Ovary (tissue), 9 donors: ENCODE results near the gene PFDN1. TPM values are rescaled to one million over a fixed set of nuclear protein-coding genes. Genes with fewer than 3 reads are reported as not detected.

Source experiments
- DNase-seq, 5 donors: peaks; one replicate each; pipeline ENCODE4 v3.0.0-alpha.2; 2019 to 2020
- H3K27ac ChIP-seq, 2 donors: fragments of 200-600 bp; one replicate each; pipeline versions ENCODE4 v1.5.1 to v1.8.0; 2019 to 2022
- H3K27me3 ChIP-seq: fragments of 200-600 bp; one replicate; pipeline ENCODE4 v1.8.0; 2022
- H3K36me3 ChIP-seq: fragments of 200-600 bp; sonication (generic); one replicate; pipeline ENCODE4 v1.5.1; 2019
- H3K4me1 ChIP-seq: one replicate; pipeline ENCODE4 v1.8.1; 2013; ENCODE audit warnings: mild to moderate bottlenecking, moderate library complexity; ENCODE audit not compliant: insufficient read depth
- H3K4me3 ChIP-seq: fragments of 200-600 bp; sonication (generic); one replicate; pipeline ENCODE4 v1.5.1; 2017
- H3K9me3 ChIP-seq, 2 donors: fragments of 200-600 bp in 1 of 2; sonication (generic) in 1 of 2; one replicate each; pipeline versions ENCODE4 v1.5.1 to v1.8.1; 2013 to 2019; ENCODE audit warnings: mild to moderate bottlenecking in 1 of 2, moderate library complexity in 1 of 2
- EP300 ChIP-seq: sonication (generic); formaldehyde crosslinking; IDR thresholded peaks from one replicate; pipeline ENCODE4 v1.6.1; 2017; ENCODE audit warnings: antibody characterized with exemption
- POLR2A ChIP-seq: fragments of 450-650 bp; IDR thresholded peaks from one replicate; pipeline ENCODE4 v1.6.1; 2017; ENCODE audit warnings: antibody characterized with exemption, mild to moderate bottlenecking, moderate library complexity
- WGBS, 3 donors: extraction: QIAGEN DNeasy Blood & Tissue Kit in 1 of 3; methylation state at CpG; one replicate each; pipeline versions ENCODE4 v1.1.5 to v1.1.7; 2013 to 2017; 5-methylcytosine and 5-hydroxymethylcytosine counted together
- intact Hi-C, 4 donors: fragments of 100-400 bp; cut with DNase I; formaldehyde crosslinking; loops; one replicate each; pipeline versions ENCODE4 v1.11.0 to v1.15.1; 2022 to 2023
- polyA plus RNA-seq, 2 donors: library from polyadenylated mRNA; stranded (reverse); fragments of 200-250 nt in 1 of 2; fragments of 350-450 nt in 1 of 2; fragmentation: Illumina TruSeq in 1 of 2; extraction: RNeasy Lipid Tissue Mini Kit (QIAGEN cat#74804) in 1 of 2; gene quantifications; one replicate each; pipeline ENCODE4 v1.2.3, GENCODE V29; 2013 to 2014
- total RNA-seq, 7 donors: library from RNA; depleted of rRNA in 2 of 7; stranded (reverse); fragments of >200 nt in 2 of 7; fragmentation: NEBNext Ultra II Directional in 3 of 7; extraction: Animal tissue kit (Norgen Biotek cat#: 25700) in 3 of 7; gene quantifications; one replicate each; pipeline versions ENCODE4 v1.1.0 to v1.2.4, GENCODE V29; 2016 to 2023
- TF ChIP-seq, protein P1 (sequence below), 3 donors: fragments of 450-650 bp in 2 of 3; fragments of 200-600 bp in 1 of 3; IDR thresholded peaks; one replicate each; pipeline versions ENCODE4 v1.5.1 to v1.8.0; 2016 to 2022; ENCODE audit warnings: antibody characterized with exemption in 3 of 3, mild to moderate bottlenecking in 1 of 3
- donor health status: DM: no; HTN: no; CAD: no; lungs with moderate emphysema.
- donor health status: DM: no; HTN: no; CAD: no.
- donor health status: Bipolar disorder and iron deficiency.
- donor health status: DM: yes; HTN: yes; CAD: no.
- donor health status: DM: no; HTN: no; CAD: no.
- donor health status: DM: yes; HTN: yes; CAD: no.

PFDN1 gene
- total and polyA plus RNA-seq, 9 donors = 27.4 to 113 (median 35.3) TPM

DNA sequence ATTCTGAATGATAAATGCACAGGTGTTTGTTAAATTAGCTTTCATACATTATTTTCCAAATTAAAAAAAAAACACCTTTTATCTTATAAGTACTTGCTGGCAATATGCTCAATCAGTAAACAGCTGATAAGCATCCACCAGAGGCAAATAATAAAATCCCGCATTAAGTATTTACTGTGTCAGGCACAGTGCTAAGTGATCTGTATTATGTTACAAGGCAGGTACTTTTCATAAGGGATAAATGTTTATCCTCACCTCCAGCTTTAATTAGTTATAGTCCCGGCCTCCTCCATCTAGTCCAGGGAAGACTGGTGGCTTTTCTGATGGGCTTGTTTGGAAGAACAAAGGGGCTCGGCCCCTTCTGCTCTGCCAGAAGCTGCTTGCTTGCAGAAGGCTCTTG, 40.1 kb downstream of the PFDN1 start:
- 80 to 88% (median 87%) methylated on average over 3 of the region's 3 CpGs for WGBS, 3 donors

DNA sequence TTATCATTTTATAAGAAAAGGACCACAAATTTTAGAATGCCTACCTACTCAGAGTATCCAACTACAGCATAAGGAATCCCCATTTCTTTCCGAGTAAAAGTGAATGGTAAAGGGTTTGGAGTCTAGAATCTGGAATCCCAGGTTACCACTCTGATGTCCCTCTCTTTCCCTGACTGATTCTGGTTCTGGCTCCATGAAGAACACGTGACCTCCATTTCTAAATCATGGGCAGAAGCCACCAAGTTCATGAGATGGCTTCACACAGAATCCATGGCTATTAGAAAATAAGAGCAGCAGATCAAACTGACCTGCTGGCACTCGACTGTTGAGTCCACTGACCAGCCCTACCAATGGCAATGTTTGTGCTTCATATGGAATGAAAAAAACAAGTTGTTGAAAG, 40.7 kb downstream of the PFDN1 start:
- 61 to 90% (median 89%) methylated on average over 3 of the region's 3 CpGs for WGBS, 3 donors
- Histone ChIP-seq H3K27me3 (no peaks in the 10 kb centered on the region), H3K36me3 (no peaks in the 10 kb centered on the region), H3K27ac (peak overlapping the region in 1 of 2 donors; percentile 16), H3K9me3 (no peaks in the 10 kb centered on the region), H3K4me3 (no peak overlapping the region), H3K4me1 (peaks cover 3% of the 10 kb centered on the region)
- intact Hi-C loops = no loop called here
- DNase-seq = no peak
- no peak for TF ChIP-seq EP300
- TF ChIP-seq, protein P1, sequence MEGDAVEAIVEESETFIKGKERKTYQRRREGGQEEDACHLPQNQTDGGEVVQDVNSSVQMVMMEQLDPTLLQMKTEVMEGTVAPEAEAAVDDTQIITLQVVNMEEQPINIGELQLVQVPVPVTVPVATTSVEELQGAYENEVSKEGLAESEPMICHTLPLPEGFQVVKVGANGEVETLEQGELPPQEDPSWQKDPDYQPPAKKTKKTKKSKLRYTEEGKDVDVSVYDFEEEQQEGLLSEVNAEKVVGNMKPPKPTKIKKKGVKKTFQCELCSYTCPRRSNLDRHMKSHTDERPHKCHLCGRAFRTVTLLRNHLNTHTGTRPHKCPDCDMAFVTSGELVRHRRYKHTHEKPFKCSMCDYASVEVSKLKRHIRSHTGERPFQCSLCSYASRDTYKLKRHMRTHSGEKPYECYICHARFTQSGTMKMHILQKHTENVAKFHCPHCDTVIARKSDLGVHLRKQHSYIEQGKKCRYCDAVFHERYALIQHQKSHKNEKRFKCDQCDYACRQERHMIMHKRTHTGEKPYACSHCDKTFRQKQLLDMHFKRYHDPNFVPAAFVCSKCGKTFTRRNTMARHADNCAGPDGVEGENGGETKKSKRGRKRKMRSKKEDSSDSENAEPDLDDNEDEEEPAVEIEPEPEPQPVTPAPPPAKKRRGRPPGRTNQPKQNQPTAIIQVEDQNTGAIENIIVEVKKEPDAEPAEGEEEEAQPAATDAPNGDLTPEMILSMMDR (IDR thresholded peaks at IDR 0.05) = no peak
- no peak for TF ChIP-seq POLR2A

More for the DNA sequence above, 40.1 kb downstream of the PFDN1 start:
- no peak for TF ChIP-seq POLR2A
- TF ChIP-seq, protein P1 (IDR thresholded peaks at IDR 0.05) = no peak
- no peak for TF ChIP-seq EP300
- no peak for DNase-seq
- no peaks in the 10 kb centered on the region for H3K9me3 ChIP-seq
- H3K27me3 ChIP-seq = no peaks in the 10 kb centered on the region
- no peak overlapping the region for H3K27ac ChIP-seq
- intact Hi-C loops = no loop called here
- H3K36me3 ChIP-seq = no peaks in the 10 kb centered on the region
- H3K4me1 ChIP-seq = peaks cover 3% of the 10 kb centered on the region
- no peak overlapping the region for H3K4me3 ChIP-seq

- Histone ChIP-seq H3K4me1 (peaks cover 3% of the 10 kb centered on the region), H3K27me3 (no peaks in the 10 kb centered on the region), H3K27ac (peak overlapping the region; percentile 16 to 35), H3K36me3 (no peaks in the 10 kb centered on the region), H3K9me3 (no peaks in the 10 kb centered on the region), H3K4me3 (peak overlapping the region; percentile 21)
- intact Hi-C loops = no loop called here
- TF ChIP-seq POLR2A (no peak), EP300 (no peak)
- TF ChIP-seq, protein P1 (IDR thresholded peaks at IDR 0.05) = no peak
- peak; percentile 53 to 83 (median 71) for DNase-seq
- 20 to 26% (median 24%) methylated on average over 8 of the region's 8 CpGs for WGBS, 3 donors
Measured at GRCh38 chr5:140261403-140262171, 41.3 kb downstream of the PFDN1 start.

DNA sequence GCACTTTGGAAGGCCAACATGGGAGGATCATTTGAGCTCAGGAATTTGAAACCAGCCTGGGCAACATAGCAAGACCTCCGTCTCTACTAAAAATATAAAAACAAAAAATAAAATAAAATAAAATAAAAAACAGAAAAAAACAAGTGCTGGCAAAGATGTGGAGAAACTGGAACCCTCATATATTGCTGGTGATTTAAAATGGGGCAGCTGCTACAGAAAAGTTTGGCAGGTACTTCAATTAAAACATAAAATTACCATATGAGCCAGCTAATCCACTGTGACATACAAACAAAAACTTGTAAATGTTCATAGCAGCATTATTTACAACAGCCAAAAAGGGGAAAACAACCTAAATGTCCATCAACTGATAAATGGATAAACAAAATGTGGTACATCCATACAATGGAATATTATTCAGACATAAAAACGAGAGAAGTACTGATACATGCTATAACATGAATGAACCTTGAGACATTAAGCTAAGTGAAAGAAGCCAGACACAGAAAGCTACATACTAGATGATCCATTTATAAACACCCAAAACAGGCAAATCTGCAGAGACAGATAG, 42.7 kb downstream of the PFDN1 start:
- Histone ChIP-seq H3K4me3 (no peak overlapping the region), H3K27ac (no peak overlapping the region), H3K9me3 (no peaks in the 10 kb centered on the region), H3K4me1 (peaks cover 3% of the 10 kb centered on the region), H3K27me3 (no peaks in the 10 kb centered on the region), H3K36me3 (no peaks in the 10 kb centered on the region)
- TF ChIP-seq, protein P1 (IDR thresholded peaks at IDR 0.05) = no peak
- TF ChIP-seq EP300 = no peak
- TF ChIP-seq POLR2A = no peak
- DNase-seq = no peak
- WGBS, 3 donors = 98 to 100% (median 99%) methylated on average over 2 of the region's 2 CpGs
- intact Hi-C loops = no loop called here
